Spleen (tissue), 11 donors: ENCODE data around the gene JADE1. TPM values are rescaled to one million over a fixed set of nuclear protein-coding genes. Genes with fewer than 3 reads are reported as not detected.

ENCODE experiments used
- DNase-seq: peaks from one replicate; pipeline ENCODE4 v3.0.0-alpha.2; 2020
- H3K27ac ChIP-seq, 8 donors: fragments of 200-600 bp; sonication (generic) in 7 of 8; 1 replicate in 4 of 8; 2 replicates in 4 of 8; pipeline versions ENCODE4 v1.5.0 to v1.8.0; 2016 to 2021; ENCODE audit warnings: inconsistent platforms in 4 of 8, mild to moderate bottlenecking in 4 of 8, moderate library complexity in 1 of 8
- H3K27me3 ChIP-seq, 7 donors: fragments of 200-600 bp; sonication (generic) in 6 of 7; replicated peaks in 1 of 7; 1 replicate in 4 of 7; 2 replicates in 3 of 7; pipeline versions ENCODE4 v1.5.0 to v1.8.0; 2016 to 2021; ENCODE audit warnings: inconsistent platforms in 3 of 7, mild to moderate bottlenecking in 1 of 7
- H3K36me3 ChIP-seq, 6 donors: fragments of 200-600 bp; sonication (generic) in 5 of 6; 1 replicate in 4 of 6; 2 replicates in 2 of 6; pipeline versions ENCODE4 v1.5.0 to v1.8.0; 2016 to 2021; ENCODE audit warnings: inconsistent platforms in 2 of 6
- H3K4me1 ChIP-seq, 6 donors: fragments of 200-600 bp; sonication (generic) in 5 of 6; 1 replicate in 3 of 6; 2 replicates in 3 of 6; pipeline versions ENCODE4 v1.5.0 to v1.8.0; 2016 to 2021; ENCODE audit warnings: inconsistent platforms in 3 of 6
- H3K4me3 ChIP-seq, 8 donors: fragments of 200-600 bp; sonication (generic) in 7 of 8; 1 replicate in 4 of 8; 2 replicates in 4 of 8; pipeline versions ENCODE4 v1.5.0 to v1.8.0; 2016 to 2021; ENCODE audit warnings: inconsistent platforms in 4 of 8, mild to moderate bottlenecking in 4 of 8, moderate library complexity in 2 of 8
- H3K9me3 ChIP-seq, 8 donors: fragments of 200-600 bp; sonication (generic) in 7 of 8; 1 replicate in 4 of 8; 2 replicates in 4 of 8; pipeline versions ENCODE4 v1.5.0 to v1.8.0; 2016 to 2021; ENCODE audit warnings: inconsistent platforms in 4 of 8
- CTCF ChIP-seq, 11 experiments: fragments of 200-600 bp in 7 of 11; fragments of 450-650 bp in 4 of 11; sonication (generic) in 4 of 11; IDR thresholded peaks in 8 of 11; conservative IDR thresholded peaks in 3 of 11; 1 replicate in 7 of 11; 2 replicates in 4 of 11; pipeline versions ENCODE4 v1.4.0 to v1.8.0; 2016 to 2021; ENCODE audit warnings: antibody characterized with exemption in 11 of 11, inconsistent platforms in 4 of 11, mild to moderate bottlenecking in 1 of 11
- POLR2A ChIP-seq, 3 donors: fragments of 450-650 bp; IDR thresholded peaks; one replicate each; pipeline ENCODE4 v1.5.1; 2017; ENCODE audit warnings: antibody characterized with exemption in 3 of 3, mild to moderate bottlenecking in 1 of 3
- POLR2AphosphoS5 ChIP-seq, 3 donors: sonication (generic); formaldehyde crosslinking; IDR thresholded peaks; one replicate each; pipeline ENCODE4 v1.5.1; 2017; ENCODE audit warnings: antibody characterized with exemption in 3 of 3
- WGBS, 5 donors: extraction: QIAGEN DNeasy Blood & Tissue Kit in 3 of 5; methylation state at CpG; one replicate each; pipeline versions ENCODE4 v1.1.5 to v1.1.7; 2013 to 2018; 5-methylcytosine and 5-hydroxymethylcytosine counted together
- intact Hi-C: fragments of 100-400 bp; cut with DNase I; formaldehyde crosslinking; loops from one replicate; pipeline ENCODE4 v1.15.0; 2023; ENCODE audit warnings: low total_unique reads
- polyA plus RNA-seq, 3 donors: library from polyadenylated mRNA; stranded (reverse); fragments of 200-250 nt; gene quantifications; one replicate each; pipeline ENCODE4 v1.2.1, GENCODE V29; 2013
- total RNA-seq, 7 donors: library from RNA; depleted of rRNA in 3 of 7; stranded (reverse); fragments of >200 nt in 3 of 7; fragmentation: NEBNext Ultra II Directional in 4 of 7; extraction: Animal tissue kit (Norgen Biotek cat#: 25700) in 4 of 7; gene quantifications; one replicate each; pipeline versions ENCODE4 v1.1.0 to v1.2.1, GENCODE V29; 2016 to 2021
- donor health status: healthy with polysubstance abuse.
- donor health status: DM: no; HTN: no; CAD: no; lungs with moderate emphysema.
- donor health status: DM: no; HTN: no; CAD: no.
- donor health status: Bipolar disorder and iron deficiency.
- donor health status: healthy.
- donor health status: DM: no; HTN: no; CAD: no.
- donor health status: DM: yes; HTN: yes; CAD: no.

The JADE1 gene
- total and polyA plus RNA-seq, 10 donors, result 8.1 to 37.0 (median 28.6) TPM

GRCh38 chr4:128921954-128922353 lies 112.5 kb downstream of the JADE1 start:
- H3K9me3 ChIP-seq, result peaks cover 0 to 10% (median 5%) of the 10 kb centered on the region in 8 donors
- intact Hi-C loops, result no loop called here
- H3K4me3 ChIP-seq, result no peak overlapping the region
- DNase-seq, result no peak
- H3K27ac ChIP-seq, result no peak overlapping the region
- H3K4me1 ChIP-seq, result peaks cover 0 to 18% (median 12%) of the 10 kb centered on the region in 6 donors
- H3K36me3 ChIP-seq, result peaks cover 0 to 20% (median 7%) of the 10 kb centered on the region in 6 donors
- WGBS, 5 donors, result 72 to 100% (median 92%) methylated on average over 3 of the region's 3 CpGs
- TF ChIP-seq POLR2A (IDR thresholded peaks at IDR 0.05) (no peak), POLR2AphosphoS5 (IDR thresholded peaks at IDR 0.05) (no peak), CTCF (IDR thresholded peaks at IDR 0.05 in 8 of 11, conservative IDR thresholded peaks at IDR 0.05 in 3 of 11) (no peak)
- H3K27me3 ChIP-seq, result no peaks in the 10 kb centered on the region
